OCI-LY3 (cell line): ENCODE data around the gene MDFI.

Experiments
- H2AFZ ChIP-seq: fragments of 200-600, 300-600 bp; shearing (Covaris generic); 2 replicates; pipeline ENCODE4 v1.6.0; 2014; ENCODE audit warnings: antibody characterized with exemption, low read depth, low read length
- H3K27ac ChIP-seq: fragments of 200-600, 300-600 bp; sonication (generic); 2 replicates; pipeline ENCODE4 v1.5.1; 2014; ENCODE audit warnings: mild to moderate bottlenecking, low read length, moderate library complexity, mixed read lengths
- H3K27me3 ChIP-seq: fragments of 200-600, 300-600 bp; sonication (generic); 2 replicates; pipeline ENCODE4 v1.6.1; 2014; ENCODE audit warnings: low read depth, low read length, mixed read lengths
- H3K36me3 ChIP-seq: fragments of 200-600, 300-600 bp; sonication (generic); replicated peaks from 2 replicates; pipeline ENCODE3; 2014; ENCODE audit warnings: low read depth, low read length, mixed read lengths
- H3K4me1 ChIP-seq: fragments of 300-600, 200-600 bp; sonication (generic); 2 replicates; pipeline ENCODE4 v1.6.1; 2014; ENCODE audit warnings: low read length, mixed read lengths
- H3K4me2 ChIP-seq: fragments of 200-600, 300-600 bp; sonication (generic); 2 replicates; pipeline ENCODE4 v1.6.1; 2014; ENCODE audit warnings: low read length, mixed read lengths
- H3K4me3 ChIP-seq: fragments of 300-600, 200-600 bp; sonication (generic); 2 replicates; pipeline ENCODE4 v1.5.1; 2014; ENCODE audit warnings: antibody characterized with exemption, mild to moderate bottlenecking, low read length, moderate library complexity
- H3K79me2 ChIP-seq: fragments of 300-600, 200-600 bp; shearing (Covaris generic); 2 replicates; pipeline ENCODE4 v1.6.1; 2014; ENCODE audit warnings: mild to moderate bottlenecking, low read length, mixed read lengths
- H3K9ac ChIP-seq: fragments of 300-600, 200-600 bp; shearing (Covaris generic); 2 replicates; pipeline ENCODE4 v1.6.0; 2014; ENCODE audit warnings: mild to moderate bottlenecking, low read length, moderate library complexity
- H3K9me3 ChIP-seq: fragments of 200-600, 300-600 bp; shearing (Covaris generic); 2 replicates; pipeline ENCODE4 v1.6.1; 2014; ENCODE audit warnings: low read length, mixed read lengths; ENCODE audit not compliant: insufficient read depth
- H4K20me1 ChIP-seq: fragments of 200-600, 300-600 bp; sonication (generic); 2 replicates; pipeline ENCODE4 v1.6.1; 2016; ENCODE audit warnings: low read length, mixed read lengths; ENCODE audit not compliant: insufficient read depth
- CTCF ChIP-seq: fragments of 200-600, 300-600 bp; sonication (generic); IDR thresholded peaks from 2 replicates; pipeline ENCODE4 v1.5.1; 2014; ENCODE audit warnings: antibody characterized with exemption, low read length, low read depth
- EZH2phosphoT487 ChIP-seq: fragments of 200-600 bp; shearing (Covaris generic); IDR thresholded peaks from 2 replicates; pipeline ENCODE4 v1.6.1; 2018; ENCODE audit warnings: antibody characterized with exemption, mixed run types, low read depth

MDFI gene

GRCh38 chr6:41642090-41642959 is 4.1 kb downstream of the MDFI start:
- H4K20me1 ChIP-seq: no peaks in the 10 kb centered on the region
- no peak overlapping the region for H3K4me2 ChIP-seq
- H3K79me2 ChIP-seq: no peaks in the 10 kb centered on the region
- no peaks in the 10 kb centered on the region for H3K36me3 ChIP-seq
- no peak overlapping the region for H3K4me3 ChIP-seq
- H3K4me1 ChIP-seq: no peaks in the 10 kb centered on the region
- H3K9me3 ChIP-seq: no peaks in the 10 kb centered on the region
- H3K27me3 ChIP-seq: peaks cover 11% of the 10 kb centered on the region
- no peak overlapping the region for H3K9ac ChIP-seq
- H3K27ac ChIP-seq: no peak overlapping the region
- H2AFZ ChIP-seq: no peak overlapping the region
- TF ChIP-seq CTCF: no peak
- TF ChIP-seq EZH2phosphoT487: no peak

- H2AFZ ChIP-seq: no peak overlapping the region
- H4K20me1 ChIP-seq: no peaks in the 10 kb centered on the region
- no peaks in the 10 kb centered on the region for H3K79me2 ChIP-seq
- no peak overlapping the region for H3K9ac ChIP-seq
- H3K9me3 ChIP-seq: no peaks in the 10 kb centered on the region
- peaks cover 11% of the 10 kb centered on the region for H3K27me3 ChIP-seq
- H3K4me3 ChIP-seq: no peak overlapping the region
- H3K36me3 ChIP-seq: no peaks in the 10 kb centered on the region
- no peak overlapping the region for H3K4me2 ChIP-seq
- no peaks in the 10 kb centered on the region for H3K4me1 ChIP-seq
- H3K27ac ChIP-seq: no peak overlapping the region
- TF ChIP-seq EZH2phosphoT487 (no peak), CTCF (no peak)
Measured at GRCh38 chr6:41642960-41643898, 5.0 kb downstream of the MDFI start.

GRCh38 chr6:41643899-41644269 is 5.6 kb downstream of the MDFI start:
- Histone ChIP-seq H3K4me1 (no peaks in the 10 kb centered on the region), H2AFZ (no peak overlapping the region), H3K4me2 (no peak overlapping the region), H3K27ac (no peak overlapping the region), H3K79me2 (no peaks in the 10 kb centered on the region), H3K9ac (no peak overlapping the region), H3K9me3 (no peaks in the 10 kb centered on the region), H3K27me3 (peaks cover 11% of the 10 kb centered on the region), H3K36me3 (no peaks in the 10 kb centered on the region), H4K20me1 (no peaks in the 10 kb centered on the region), H3K4me3 (no peak overlapping the region)
- TF ChIP-seq EZH2phosphoT487: no peak
- TF ChIP-seq CTCF: no peak

GRCh38 chr6:41644297-41644879 is 6.1 kb downstream of the MDFI start:
- no peak overlapping the region for H3K4me2 ChIP-seq
- no peak overlapping the region for H3K4me3 ChIP-seq
- no peak for TF ChIP-seq CTCF
- TF ChIP-seq EZH2phosphoT487: no peak
- no peaks in the 10 kb centered on the region for H4K20me1 ChIP-seq
- no peaks in the 10 kb centered on the region for H3K79me2 ChIP-seq
- H3K36me3 ChIP-seq: no peaks in the 10 kb centered on the region
- peaks cover 11% of the 10 kb centered on the region for H3K27me3 ChIP-seq
- no peaks in the 10 kb centered on the region for H3K9me3 ChIP-seq
- no peak overlapping the region for H2AFZ ChIP-seq
- H3K4me1 ChIP-seq: no peaks in the 10 kb centered on the region
- H3K27ac ChIP-seq: no peak overlapping the region
- H3K9ac ChIP-seq: no peak overlapping the region
